SK-N-SH (cell line): ENCODE measurements around the gene KCNMB3. TPM values are rescaled to one million over a fixed set of nuclear protein-coding genes. Genes with fewer than 3 reads are reported as not detected.

ENCODE experiments used
- polyA plus RNA-seq, 3 experiments: library from polyadenylated mRNA; depleted of rRNA; stranded (reverse); fragments of >200 nt; gene quantifications; 2 replicates each; pipeline ENCODE4 v1.2.3, GENCODE V29; 2012

Gene KCNMB3
- polyA plus RNA-seq, 1 of the 3 experiments (the other 2 are of a cell fraction), result 1.1 TPM

Other genes with a start within 250 kb of the KCNMB3 start
- 11.9 and 17.8 TPM in 2 replicates for gene ZMAT3, start 179.3 kb downstream of the KCNMB3 start, polyA plus RNA-seq (2012; rRNA removed)
- gene PIK3CA, start 102.8 kb downstream of the KCNMB3 start, polyA plus RNA-seq (2012; rRNA removed), result 3.2 and 3.9 TPM in 2 replicates
- gene ZNF639, start 71.9 kb upstream of the KCNMB3 start, polyA plus RNA-seq (2012; rRNA removed), result 9.6 and 11.4 TPM in 2 replicates
- gene MFN1, start 96.6 kb upstream of the KCNMB3 start, polyA plus RNA-seq (2012; rRNA removed), result 15.7 and 27.2 TPM in 2 replicates
- 8.7 and 12.9 TPM in 2 replicates for gene GNB4, start 200.4 kb upstream of the KCNMB3 start, polyA plus RNA-seq (2012; rRNA removed)